Ascending aorta (tissue), 2 donors: ENCODE data around the gene INPP5D. TPM values are rescaled to one million over a fixed set of nuclear protein-coding genes. Genes with fewer than 3 reads are reported as not detected.

Source experiments
- DNase-seq, 2 donors: peaks; one replicate each; pipeline ENCODE4 v3.0.0-alpha.2; 2019; ENCODE audit warnings: low spot score in 2 of 2
- H3K27ac ChIP-seq, 2 donors: fragments of 200-600 bp; sonication (generic); one replicate each; pipeline ENCODE4 v1.5.1; 2016 to 2017; ENCODE audit warnings: mild to moderate bottlenecking in 1 of 2
- H3K27me3 ChIP-seq: fragments of 200-600 bp; sonication (generic); one replicate; pipeline ENCODE4 v1.5.1; 2017
- H3K36me3 ChIP-seq, 2 donors: fragments of 200-600 bp; sonication (generic); one replicate each; pipeline ENCODE4 v1.5.1; 2016
- H3K4me1 ChIP-seq, 2 donors: fragments of 200-600 bp; sonication (generic); one replicate each; pipeline ENCODE4 v1.5.1; 2016 to 2017; ENCODE audit warnings: mild to moderate bottlenecking in 1 of 2
- H3K4me3 ChIP-seq, 2 donors: fragments of 200-600 bp; sonication (generic); one replicate each; pipeline ENCODE4 v1.5.1; 2016 to 2017; ENCODE audit warnings: mild to moderate bottlenecking in 1 of 2
- H3K9me3 ChIP-seq, 2 donors: fragments of 200-600 bp; sonication (generic); one replicate each; pipeline ENCODE4 v1.5.1; 2016
- intact Hi-C: fragments of 100-400 bp; cut with DNase I; formaldehyde crosslinking; loops from one replicate; pipeline ENCODE4 v1.15.1; 2023
- total RNA-seq: library from RNA; depleted of rRNA; stranded (reverse); fragments of >200 nt; gene quantifications from one replicate; pipeline ENCODE4 v1.1.0, GENCODE V29; 2016
- TF ChIP-seq, protein P1 (sequence below), 3 experiments: fragments of 200-600 bp in 2 of 3; fragments of 450-650 bp in 1 of 3; sonication (generic) in 2 of 3; IDR thresholded peaks; one replicate each; pipeline ENCODE4 v1.5.1; 2016 to 2019; ENCODE audit warnings: antibody characterized with exemption in 3 of 3, mild to moderate bottlenecking in 1 of 3, moderate library complexity in 1 of 3

The INPP5D gene
- total RNA-seq, 1 donor from 2014 or later, result 21.7 TPM

DNA sequence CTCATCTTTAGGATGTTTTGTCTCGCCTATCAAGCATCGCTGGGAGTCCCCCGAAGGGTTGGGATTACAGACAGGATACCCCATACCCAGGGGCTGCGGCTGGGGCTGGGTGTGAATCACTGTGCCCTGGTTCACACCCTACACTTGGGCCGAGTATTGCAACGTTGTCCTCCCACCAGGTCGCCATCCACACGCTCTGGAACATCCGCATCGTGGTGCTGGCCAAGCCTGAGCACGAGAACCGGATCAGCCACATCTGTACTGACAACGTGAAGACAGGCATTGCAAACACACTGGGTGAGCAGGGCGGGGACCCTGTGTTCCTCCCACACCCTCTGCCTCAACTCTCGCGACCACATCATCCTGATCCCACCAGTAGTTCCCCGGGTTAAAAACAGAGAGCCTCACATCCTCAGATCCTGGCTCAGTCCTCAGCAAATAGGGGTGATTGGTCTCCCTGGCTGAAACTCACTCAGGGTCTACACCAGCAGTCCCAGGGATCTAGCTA, 104.0 kb downstream of the INPP5D start:
- intact Hi-C loops, result no loop called here
- H3K27ac ChIP-seq, result no peak overlapping the region
- TF ChIP-seq, protein P1, sequence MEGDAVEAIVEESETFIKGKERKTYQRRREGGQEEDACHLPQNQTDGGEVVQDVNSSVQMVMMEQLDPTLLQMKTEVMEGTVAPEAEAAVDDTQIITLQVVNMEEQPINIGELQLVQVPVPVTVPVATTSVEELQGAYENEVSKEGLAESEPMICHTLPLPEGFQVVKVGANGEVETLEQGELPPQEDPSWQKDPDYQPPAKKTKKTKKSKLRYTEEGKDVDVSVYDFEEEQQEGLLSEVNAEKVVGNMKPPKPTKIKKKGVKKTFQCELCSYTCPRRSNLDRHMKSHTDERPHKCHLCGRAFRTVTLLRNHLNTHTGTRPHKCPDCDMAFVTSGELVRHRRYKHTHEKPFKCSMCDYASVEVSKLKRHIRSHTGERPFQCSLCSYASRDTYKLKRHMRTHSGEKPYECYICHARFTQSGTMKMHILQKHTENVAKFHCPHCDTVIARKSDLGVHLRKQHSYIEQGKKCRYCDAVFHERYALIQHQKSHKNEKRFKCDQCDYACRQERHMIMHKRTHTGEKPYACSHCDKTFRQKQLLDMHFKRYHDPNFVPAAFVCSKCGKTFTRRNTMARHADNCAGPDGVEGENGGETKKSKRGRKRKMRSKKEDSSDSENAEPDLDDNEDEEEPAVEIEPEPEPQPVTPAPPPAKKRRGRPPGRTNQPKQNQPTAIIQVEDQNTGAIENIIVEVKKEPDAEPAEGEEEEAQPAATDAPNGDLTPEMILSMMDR (IDR thresholded peaks at IDR 0.05), result no peak
- no peaks in the 10 kb centered on the region for H3K4me1 ChIP-seq
- H3K36me3 ChIP-seq, result no peaks in the 10 kb centered on the region
- no peaks in the 10 kb centered on the region for H3K9me3 ChIP-seq
- no peaks in the 10 kb centered on the region for H3K27me3 ChIP-seq
- no peak for DNase-seq
- no peak overlapping the region for H3K4me3 ChIP-seq

DNA sequence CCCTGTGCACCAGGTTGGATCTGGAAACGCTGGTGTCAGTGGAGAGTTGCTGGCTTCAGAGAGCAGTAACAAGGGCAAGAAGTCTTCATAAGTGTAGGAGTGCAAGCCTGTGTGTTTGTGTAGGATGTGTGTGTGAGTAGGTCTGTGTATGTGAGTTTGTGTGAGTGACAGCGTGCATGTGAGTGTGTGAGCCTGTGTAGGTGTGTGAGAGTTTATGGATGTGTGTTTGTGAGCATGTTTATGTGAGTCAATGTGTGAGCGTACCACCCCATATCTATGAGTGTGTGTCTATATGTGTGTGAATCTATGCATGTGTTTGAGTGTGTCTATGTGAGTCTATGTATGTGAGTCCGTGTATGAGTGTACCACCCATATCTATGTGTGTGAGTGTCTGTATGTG, 104.8 kb downstream of the INPP5D start:
- H3K4me1 ChIP-seq, result no peaks in the 10 kb centered on the region
- TF ChIP-seq, protein P1 (IDR thresholded peaks at IDR 0.05), result no peak
- no peak for DNase-seq
- H3K27me3 ChIP-seq, result no peaks in the 10 kb centered on the region
- no peak overlapping the region for H3K4me3 ChIP-seq
- intact Hi-C loops, result no loop called here
- H3K36me3 ChIP-seq, result no peaks in the 10 kb centered on the region
- no peak overlapping the region for H3K27ac ChIP-seq
- no peaks in the 10 kb centered on the region for H3K9me3 ChIP-seq

DNA sequence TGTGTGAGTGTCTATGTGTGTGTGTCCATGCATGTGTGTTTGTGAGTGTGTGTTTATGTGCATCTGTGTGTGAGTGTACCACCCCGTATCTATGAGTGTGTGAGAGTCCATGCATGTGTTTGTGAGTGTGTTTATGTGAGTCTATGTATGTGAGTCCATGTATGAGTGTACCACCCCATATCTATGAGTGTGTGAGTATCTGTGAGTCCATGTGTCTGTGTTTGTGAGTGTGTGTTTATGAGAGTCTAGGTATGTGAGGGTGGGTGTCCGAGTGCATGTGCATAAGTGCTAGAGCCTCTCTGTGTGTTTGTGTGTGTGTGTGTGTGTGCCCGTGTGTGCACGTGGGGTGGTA, 105.4 kb downstream of the INPP5D start:
- no peaks in the 10 kb centered on the region for H3K36me3 ChIP-seq
- intact Hi-C loops, result no loop called here
- H3K4me1 ChIP-seq, result no peaks in the 10 kb centered on the region
- DNase-seq, result no peak
- no peaks in the 10 kb centered on the region for H3K9me3 ChIP-seq
- H3K4me3 ChIP-seq, result no peak overlapping the region
- TF ChIP-seq, protein P1 (IDR thresholded peaks at IDR 0.05), result no peak
- H3K27ac ChIP-seq, result no peak overlapping the region
- no peaks in the 10 kb centered on the region for H3K27me3 ChIP-seq

DNA sequence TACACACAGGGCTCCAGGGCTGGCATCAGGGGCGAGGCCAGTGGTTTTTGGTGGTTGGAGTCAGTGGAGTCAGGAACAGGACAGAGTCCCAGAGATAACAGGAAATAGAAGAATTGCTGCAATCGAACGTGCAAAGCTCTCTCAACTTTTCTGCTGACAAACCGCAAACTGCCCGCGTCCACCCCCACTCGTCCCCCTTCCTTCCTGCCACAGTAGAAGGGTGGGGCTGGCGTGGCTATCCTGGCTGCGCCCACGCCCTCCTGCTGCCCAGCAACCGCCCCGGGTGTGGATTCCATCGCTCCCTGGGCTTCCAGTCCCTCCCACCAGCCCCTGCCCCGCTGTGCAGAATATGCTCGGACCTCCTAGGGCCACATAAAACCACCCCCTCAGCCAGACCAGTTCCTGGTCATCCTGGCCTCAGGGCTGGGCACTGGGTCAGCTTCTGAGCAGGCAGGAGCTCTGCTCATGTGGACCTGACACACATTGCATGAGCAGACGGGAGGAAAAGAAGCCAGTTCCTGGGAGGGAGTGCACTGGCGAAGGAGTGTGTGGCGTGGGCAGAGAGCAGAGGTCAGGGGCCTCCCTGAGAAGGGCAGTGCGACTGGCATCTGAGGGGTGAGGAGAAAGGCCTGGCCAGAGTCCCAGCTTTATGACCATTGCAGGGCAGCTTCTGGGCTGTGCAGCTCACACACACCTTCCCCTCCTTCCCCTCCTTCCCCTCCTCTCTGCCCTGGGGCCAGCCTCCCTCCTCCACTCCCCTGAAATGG, 105.9 kb downstream of the INPP5D start:
- Histone ChIP-seq H3K4me3 (no peak overlapping the region), H3K9me3 (no peaks in the 10 kb centered on the region), H3K36me3 (no peaks in the 10 kb centered on the region), H3K27me3 (no peaks in the 10 kb centered on the region), H3K4me1 (no peaks in the 10 kb centered on the region), H3K27ac (no peak overlapping the region)
- intact Hi-C loops, result no loop called here
- TF ChIP-seq, protein P1 (IDR thresholded peaks at IDR 0.05), result no peak
- no peak for DNase-seq

DNA sequence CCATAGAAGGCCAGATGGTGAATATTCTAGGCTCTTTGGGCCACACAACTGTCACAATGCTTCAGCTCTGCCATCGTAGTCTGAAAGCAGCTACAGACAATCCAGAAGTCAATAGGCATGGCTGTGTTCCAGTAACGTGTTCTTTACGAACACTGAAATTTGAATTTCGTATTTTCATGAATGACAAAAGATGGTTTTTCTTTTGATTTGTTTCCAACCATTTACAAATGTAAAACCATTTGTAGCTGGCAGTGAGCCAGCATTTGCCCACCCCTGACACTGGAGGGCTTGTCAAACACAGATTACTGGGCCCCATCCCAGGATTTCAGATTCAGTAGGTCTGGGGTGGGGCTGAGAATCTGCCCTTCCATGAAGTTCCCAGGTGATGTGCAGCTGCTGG, 108.3 kb downstream of the INPP5D start:
- H3K36me3 ChIP-seq, result no peaks in the 10 kb centered on the region
- no peak for DNase-seq
- no peaks in the 10 kb centered on the region for H3K9me3 ChIP-seq
- TF ChIP-seq, protein P1 (IDR thresholded peaks at IDR 0.05), result no peak
- intact Hi-C loops, result no loop called here
- no peaks in the 10 kb centered on the region for H3K27me3 ChIP-seq
- H3K4me1 ChIP-seq, result no peaks in the 10 kb centered on the region
- no peak overlapping the region for H3K4me3 ChIP-seq
- H3K27ac ChIP-seq, result no peak overlapping the region
